Measurements from ENCODE around the gene MATN3.
A peak's percentile ranks its signal among the peaks of the same experiment; 100 is the strongest.

MATN3 gene

GRCh38 chr2:20001361-20001863, 11.1 kb downstream of the MATN3 start:
- DNase-seq (ENCODE audit: low read depth): no peak

- no peak for DNase-seq (ENCODE audit: low read depth)
These were observed 18.7 kb downstream of the MATN3 start for GRCh38 chr2:19993731-19994130.

GRCh38 chr2:19991895-19992294, 20.6 kb downstream of the MATN3 start:
- DNase-seq (ENCODE audit: low read depth): no peak

GRCh38 chr2:19990416-19990728, 22.1 kb downstream of the MATN3 start:
- no peak for DNase-seq (ENCODE audit: low read depth)

- DNase-seq (ENCODE audit: low read depth): peak; percentile 86
These were observed 22.6 kb downstream of the MATN3 start, which contains the start of gene WDR35 for GRCh38 chr2:19989667-19990415. Gene WDR35 (minus strand): TSS chr2:19990105. CDS start chr2:19990015, 90 bp downstream.

- no peak for DNase-seq (ENCODE audit: low read depth)
These were observed 23.2 kb downstream of the MATN3 start for GRCh38 chr2:19989342-19989666.

GRCh38 chr2:19988600-19988999, 23.9 kb downstream of the MATN3 start:
- no peak for DNase-seq (ENCODE audit: low read depth)

GRCh38 chr2:19987936-19988335, 24.5 kb downstream of the MATN3 start:
- DNase-seq (ENCODE audit: low read depth): no peak

GRCh38 chr2:19982268-19982667, 30.2 kb downstream of the MATN3 start:
- no peak for DNase-seq (ENCODE audit: low read depth)

GRCh38 chr2:19979932-19980331, 32.5 kb downstream of the MATN3 start:
- DNase-seq (ENCODE audit: low read depth): no peak

GRCh38 chr2:19973466-19973865, 39.0 kb downstream of the MATN3 start:
- DNase-seq (ENCODE audit: low read depth): no peak

- no peak for DNase-seq (ENCODE audit: low read depth)
These were observed 40.8 kb downstream of the MATN3 start for GRCh38 chr2:19971691-19972090.

GRCh38 chr2:19963386-19963785, 49.1 kb downstream of the MATN3 start:
- no peak for DNase-seq (ENCODE audit: low read depth)

- peak; percentile 1 for DNase-seq (ENCODE audit: low read depth)
These were observed 56.7 kb downstream of the MATN3 start for GRCh38 chr2:19955544-19956422.

GRCh38 chr2:19949071-19949470, 63.4 kb downstream of the MATN3 start:
- no peak for DNase-seq (ENCODE audit: low read depth)

- DNase-seq (ENCODE audit: low read depth): no peak
These were observed 65.1 kb downstream of the MATN3 start for GRCh38 chr2:19947184-19947940.

- DNase-seq (ENCODE audit: low read depth): no peak
These were observed 68.1 kb downstream of the MATN3 start for GRCh38 chr2:19944205-19944845.

- no peak for DNase-seq (ENCODE audit: low read depth)
These were observed 69.3 kb downstream of the MATN3 start for GRCh38 chr2:19943189-19943588.

- DNase-seq (ENCODE audit: low read depth): no peak
These were observed 70.3 kb downstream of the MATN3 start for GRCh38 chr2:19942199-19942598.

Measured in stimulated activated CD8-positive, alpha-beta memory T cell treated with anti-CD3 and anti-CD28 coated beads, Interleukin-12 subunit alpha, Interleukin-12 subunit beta, amount 100 ng/mL, for 4 hours (primary cell).